CD1c-positive myeloid dendritic cell (primary cell): Measurements from ENCODE around the gene GIGYF1.

Experiments used
- DNase-seq: peaks from one replicate; pipeline ENCODE4 v3.0.0-alpha.2; 2016; ENCODE audit errors: extremely low spot score

GIGYF1 gene

DNA sequence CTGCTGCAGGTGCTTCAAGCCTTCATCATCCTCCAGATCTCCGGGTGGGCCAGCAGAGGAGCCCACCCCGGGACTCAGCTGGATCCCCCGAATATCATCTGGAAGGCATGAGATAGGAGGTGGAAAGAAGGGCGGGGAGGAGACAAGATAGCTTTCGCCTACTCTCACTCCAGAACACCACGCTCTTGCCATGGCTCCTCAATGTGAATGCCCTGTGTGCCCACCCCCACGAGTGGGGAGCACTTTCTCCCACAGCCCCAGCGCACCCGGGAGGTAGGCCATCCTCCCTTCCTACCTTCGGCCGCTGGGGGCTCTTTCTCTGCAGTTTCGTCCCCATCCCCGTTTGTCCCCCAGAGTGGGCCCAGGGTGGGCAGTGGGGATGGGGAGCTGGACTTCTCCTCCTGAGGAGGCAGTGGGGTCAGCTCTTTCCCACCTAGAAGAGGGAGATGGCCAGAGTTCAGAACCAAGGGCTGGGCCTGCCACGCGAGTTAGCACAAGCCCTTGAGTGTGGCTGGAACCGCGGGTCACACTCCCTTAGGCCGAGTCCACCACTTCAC, 8.9 kb downstream of the GIGYF1 start:
- DNase-seq = no peak

DNA sequence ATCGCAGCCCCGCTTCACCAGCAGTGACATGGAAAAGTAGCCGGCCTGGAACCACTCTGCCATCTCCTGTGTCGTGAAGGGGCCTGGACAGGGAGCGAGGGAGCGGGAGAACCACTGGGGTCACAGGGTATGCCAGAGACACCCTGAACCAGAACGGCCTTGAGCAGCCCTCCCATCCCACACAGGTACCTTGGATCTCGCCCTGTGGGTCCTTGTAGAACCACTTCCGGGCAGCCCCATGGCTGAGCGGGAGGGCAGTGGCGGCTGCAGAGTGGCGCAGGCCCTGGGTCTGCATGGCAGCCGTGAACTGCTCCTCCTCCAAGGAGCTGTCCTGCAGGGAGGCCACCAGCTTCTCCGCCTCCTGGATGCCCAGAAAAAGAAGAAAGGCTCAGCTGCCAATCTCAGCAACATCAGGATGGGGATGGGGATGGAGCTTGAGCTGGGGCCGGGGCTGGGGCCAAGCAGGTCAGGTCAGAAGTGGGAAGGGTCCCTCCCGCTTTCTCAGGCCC, 9.5 kb downstream of the GIGYF1 start:
- DNase-seq = no peak

DNA sequence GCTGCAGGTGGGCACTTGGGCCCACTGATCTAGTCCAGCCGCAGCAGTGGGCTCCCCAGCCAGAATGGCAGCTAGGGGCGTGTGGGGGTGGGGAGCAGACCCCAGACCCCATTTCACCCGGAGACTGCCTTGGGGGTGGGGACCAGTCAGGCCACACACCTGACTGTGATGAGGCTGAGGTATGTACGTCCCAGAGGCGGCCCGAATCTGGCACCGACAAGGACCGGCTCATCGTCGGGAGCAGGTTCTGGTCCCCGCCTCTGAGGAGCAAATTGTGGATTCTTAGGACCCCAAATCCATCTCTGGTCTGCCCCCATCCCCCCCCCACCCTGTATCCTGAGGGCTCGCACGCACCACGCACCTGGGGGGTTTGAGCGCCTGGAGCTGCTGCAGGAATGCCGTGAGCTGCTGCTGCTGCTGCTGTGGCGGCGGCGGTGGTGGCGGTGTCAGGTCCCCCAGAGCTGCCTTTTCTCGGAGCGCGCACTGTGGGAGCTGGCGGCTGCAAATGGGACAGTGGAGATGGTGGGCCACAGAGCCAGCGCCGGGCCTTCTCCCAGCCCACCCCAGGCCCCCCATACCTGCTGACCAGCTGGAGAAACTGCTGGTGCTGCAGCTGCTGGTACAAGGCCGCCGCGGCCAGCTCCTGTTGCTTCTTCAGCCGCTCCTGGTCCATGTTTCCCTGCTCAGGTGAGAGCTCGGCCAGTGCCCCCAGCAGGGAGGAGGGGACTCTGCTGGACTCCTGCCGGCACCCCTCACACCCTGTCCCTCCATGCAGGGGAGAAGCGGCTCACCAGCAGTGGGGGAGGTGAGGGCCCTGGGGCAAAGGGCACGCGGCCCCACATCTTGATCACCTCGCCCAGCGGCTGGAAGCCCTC, 10.2 kb downstream of the GIGYF1 start:
- DNase-seq = no peak

DNA sequence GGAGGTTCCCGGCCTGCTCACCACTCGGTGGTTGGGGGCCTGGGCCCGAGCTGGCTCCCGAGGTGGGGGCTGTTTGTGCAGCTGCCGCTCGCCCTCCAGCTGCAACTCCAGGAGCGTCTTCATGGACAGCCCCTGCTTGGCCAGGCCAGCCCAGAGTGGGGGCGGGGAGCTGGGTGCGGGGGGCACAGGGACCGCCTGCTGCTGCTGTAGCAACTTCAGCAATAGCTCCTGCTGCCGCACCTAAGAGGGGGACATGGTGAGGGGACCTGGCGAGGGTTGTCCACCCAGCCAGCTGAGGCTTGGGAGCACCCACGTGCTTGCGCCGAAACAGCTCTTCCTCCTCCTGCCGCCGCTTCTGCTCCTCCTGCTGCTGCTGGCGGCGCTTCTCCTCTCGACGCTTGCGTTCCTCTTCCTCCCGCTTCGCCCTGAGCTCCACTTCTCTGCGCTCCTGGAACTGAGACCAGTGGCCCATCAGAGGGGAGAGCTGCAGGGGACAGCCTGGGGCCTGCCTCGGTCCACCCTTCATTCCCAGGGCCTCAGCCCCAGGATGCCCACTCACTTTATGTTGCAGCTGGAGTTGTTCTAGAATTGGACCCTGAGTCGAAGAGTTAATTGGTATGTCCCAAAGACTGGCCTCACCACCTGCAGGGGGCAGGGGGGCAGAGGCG, 10.9 kb downstream of the GIGYF1 start:
- no peak for DNase-seq

DNA sequence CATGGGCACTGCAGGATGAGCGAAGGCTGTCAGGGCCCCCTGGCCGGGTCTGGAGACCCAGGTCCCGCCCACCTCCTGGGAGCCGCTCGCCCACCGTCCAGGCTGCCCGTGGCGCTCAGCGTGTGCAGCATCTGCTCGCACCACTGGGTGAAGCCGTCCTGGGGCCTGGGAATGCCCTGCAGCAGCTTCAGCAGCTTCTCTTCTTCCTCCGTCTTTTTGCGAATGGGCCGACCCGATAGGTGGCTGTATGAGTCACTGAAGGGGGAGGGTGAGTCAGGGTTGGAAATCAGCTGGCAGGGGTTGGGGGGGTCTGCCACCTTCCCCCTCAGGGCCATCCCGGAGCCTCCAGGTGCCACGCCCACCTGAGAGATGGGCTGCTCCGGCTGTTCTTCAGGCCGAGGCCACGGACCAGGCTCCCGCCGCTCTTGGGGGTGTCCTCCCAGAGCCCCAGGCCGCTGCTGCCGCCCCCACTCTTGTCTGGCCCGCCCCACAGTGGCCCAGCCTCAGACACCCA, 11.8 kb downstream of the GIGYF1 start:
- DNase-seq = no peak

DNA sequence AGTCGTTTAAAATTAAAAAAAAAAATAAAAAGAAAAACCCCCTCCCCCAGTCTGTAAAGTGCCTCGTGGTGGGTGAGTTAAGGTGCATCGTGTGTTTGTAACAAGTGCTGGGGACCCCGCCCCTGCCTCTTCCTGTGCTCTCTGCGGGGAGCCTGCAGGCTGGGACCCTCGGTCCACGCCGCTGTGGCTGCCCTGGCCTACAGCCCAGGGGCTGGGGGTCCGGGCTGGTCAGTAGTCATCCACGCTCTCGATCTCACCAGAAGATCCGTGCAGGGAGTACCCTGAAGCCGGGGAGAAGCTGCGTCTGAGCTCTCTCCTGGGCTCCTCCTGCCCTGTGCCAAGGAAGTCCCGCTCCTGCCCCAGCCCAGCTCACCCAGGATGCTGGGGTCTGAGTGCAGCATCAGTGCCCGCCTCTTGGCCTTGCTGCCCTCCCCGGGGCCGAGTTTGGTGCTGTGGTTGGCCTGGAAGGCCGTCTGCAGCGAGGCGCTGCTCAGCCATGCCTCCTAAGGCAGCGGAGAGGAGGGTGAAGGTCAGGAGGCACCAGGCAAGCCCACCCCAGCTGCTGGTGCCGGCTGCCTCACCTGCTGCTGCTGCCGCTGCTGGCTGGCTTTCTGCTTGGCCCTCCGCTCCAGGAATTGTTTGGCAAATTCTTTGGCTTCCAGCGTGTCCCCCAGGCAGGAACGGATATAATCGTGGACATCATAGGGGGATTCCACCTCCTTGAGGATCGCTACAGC, 12.4 kb downstream of the GIGYF1 start:
- DNase-seq = no peak

DNA sequence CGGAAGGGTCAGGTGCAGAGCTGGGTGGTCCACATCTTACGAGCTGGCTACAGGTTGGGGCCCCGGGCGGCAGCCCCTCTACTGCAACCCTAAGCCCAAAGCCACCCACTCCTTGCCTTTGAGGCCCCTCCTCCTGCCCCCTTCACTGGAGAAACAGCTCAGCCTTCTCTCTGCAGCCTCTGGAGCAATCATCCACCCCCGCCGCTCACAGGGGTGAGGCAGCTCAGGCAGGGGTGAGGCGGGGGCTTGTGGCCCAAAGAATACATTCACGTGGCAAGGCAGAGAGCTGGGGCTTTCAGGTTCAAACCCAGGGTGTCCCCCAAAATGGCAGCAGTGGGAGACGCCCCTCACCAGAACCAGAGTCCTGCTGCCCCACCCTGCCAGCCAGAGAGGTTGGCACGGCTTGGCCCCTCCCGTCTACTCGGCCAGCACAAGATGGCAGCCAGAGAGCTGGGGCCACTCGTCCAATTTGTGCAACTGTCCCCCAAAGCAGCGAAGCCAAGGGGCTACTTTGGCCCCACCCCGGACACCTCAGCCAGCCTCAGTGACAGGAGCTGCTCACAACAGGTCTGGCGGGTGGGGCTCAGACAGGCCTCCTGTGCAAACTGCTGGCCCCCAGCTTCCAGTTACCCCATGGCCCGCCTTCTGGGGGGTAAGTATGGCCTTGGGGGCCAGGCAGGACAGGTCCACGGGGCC, 13.3 kb downstream of the GIGYF1 start:
- no peak for DNase-seq

DNA sequence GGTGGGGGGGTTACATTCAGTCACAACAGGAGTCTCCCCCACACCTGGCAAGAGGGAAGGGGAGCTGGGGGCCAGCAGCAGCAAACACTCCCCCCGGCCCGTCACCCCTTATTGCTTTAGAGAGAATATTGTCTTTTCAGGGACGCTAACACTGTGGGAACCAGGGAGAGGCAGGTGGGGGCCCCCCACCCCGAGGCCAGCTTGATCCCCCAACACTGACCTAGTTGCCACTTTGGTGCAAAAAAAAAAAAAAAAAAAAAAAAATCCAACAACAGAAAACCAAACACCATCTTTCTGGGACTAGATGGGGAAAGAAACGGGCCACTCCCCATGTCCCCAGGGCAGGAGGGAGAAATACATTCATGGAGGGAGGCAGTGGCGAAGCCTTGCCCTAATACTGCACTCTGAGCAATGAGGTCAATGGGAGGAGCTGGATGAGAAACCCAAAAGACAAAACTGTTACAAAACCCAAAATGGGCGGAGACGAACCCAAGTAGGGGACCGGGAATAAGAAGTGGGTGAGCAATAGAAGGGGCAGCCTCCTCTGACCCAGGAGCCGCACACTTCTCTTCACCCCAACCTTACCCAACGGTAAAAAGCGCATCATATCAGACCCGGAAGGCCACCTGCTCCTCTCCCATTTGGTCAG, 14.0 kb downstream of the GIGYF1 start:
- peak; percentile 29 for DNase-seq

DNA sequence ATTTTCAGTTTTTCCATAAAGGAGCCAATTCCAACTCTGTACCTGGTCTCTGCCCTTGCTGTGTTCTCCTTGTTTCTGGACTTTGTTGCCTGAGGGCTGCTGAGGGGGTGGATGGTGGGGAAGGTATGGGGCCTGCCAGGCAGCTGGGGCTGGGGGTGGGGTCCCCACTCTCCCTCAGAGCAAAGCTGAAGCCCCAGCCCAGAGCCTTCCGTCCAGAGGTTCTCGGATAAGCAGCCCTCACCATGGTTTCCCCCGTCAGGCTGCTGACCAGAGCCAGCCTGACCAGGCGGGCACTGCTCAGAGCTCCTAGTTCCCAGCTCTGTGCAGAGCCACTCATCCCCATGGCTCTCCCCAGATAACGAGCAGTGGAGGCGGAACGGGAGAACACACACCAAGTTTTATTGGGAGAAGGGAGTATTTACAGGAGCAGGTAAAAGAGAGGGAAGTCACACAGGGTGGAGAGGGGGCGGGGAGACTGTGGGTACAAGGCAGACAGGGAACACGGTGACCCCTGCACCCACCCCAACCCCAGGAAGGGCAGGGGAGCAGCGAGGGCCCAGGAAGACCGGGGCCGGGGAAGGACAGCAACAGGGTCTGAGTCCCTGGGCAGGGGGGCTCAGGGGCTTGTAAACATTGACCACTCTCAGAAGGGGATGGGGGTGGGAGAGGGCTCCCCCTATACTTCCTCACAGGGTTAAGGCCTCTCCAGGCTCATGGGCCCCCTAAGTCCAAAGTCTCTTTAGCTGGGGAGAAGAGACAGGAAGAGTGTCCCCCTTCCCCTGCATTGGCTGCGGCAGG, 14.7 kb downstream of the GIGYF1 start:
- no peak for DNase-seq

DNA sequence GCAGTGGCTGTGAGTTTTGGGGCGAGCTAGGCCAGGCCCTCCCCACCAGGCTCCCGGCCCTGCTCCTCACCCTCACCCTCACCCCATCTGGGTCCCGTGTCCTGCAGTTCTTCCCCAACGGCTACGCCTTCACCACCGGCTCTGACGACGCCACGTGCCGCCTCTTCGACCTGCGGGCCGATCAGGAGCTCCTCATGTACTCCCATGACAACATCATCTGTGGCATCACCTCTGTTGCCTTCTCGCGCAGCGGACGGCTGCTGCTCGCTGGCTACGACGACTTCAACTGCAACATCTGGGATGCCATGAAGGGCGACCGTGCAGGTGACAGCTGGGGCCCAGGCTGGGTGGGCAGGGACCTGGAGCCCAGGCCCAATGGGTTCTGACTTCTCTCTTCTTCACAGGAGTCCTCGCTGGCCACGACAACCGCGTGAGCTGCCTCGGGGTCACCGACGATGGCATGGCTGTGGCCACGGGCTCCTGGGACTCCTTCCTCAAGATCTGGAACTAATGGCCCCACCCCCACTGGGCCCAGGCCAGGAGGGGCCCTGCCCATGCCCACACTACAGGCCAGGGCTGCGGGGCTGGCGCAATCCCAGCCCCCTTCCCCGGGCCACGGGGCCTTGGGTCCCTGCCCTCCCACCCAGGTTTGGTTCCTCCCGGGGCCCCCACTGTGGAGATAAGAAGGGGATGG, 15.6 kb downstream of the GIGYF1 start:
- no peak for DNase-seq

DNA sequence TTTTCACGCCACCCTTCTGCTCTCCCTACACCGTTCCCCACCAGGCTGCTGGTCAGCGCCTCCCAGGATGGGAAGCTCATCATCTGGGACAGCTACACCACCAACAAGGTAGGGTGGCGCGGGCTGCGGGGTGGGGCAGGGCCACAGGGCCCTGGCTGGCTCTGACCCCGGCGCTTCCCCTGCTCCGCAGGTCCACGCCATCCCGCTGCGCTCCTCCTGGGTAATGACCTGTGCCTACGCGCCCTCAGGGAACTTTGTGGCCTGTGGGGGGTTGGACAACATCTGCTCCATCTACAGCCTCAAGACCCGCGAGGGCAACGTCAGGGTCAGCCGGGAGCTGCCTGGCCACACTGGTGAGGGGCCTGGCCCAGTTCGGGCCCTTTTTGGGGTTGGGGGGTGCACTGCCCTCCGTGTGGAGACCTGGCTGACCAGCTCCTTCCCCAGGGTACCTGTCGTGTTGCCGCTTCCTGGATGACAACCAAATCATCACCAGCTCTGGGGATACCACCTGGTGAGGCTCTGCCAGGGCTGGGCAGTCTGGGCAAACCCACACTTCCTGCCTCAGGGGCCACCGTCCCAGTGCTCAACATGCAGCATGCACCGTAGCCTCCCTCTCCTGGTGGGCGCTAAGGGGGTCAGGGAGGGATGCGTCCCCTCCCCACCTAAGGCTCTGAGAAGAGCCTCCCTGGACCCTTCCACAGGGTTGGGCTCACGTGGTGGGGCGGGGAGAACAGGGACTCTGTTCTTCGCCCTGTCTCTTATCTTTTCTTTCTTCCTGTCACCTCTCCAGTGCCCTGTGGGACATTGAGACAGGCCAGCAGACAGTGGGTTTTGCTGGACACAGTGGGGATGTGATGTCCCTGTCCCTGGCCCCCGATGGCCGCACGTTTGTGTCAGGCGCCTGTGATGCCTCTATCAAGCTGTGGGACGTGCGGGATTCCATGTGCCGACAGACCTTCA, 16.5 kb downstream of the GIGYF1 start:
- DNase-seq = no peak

DNA sequence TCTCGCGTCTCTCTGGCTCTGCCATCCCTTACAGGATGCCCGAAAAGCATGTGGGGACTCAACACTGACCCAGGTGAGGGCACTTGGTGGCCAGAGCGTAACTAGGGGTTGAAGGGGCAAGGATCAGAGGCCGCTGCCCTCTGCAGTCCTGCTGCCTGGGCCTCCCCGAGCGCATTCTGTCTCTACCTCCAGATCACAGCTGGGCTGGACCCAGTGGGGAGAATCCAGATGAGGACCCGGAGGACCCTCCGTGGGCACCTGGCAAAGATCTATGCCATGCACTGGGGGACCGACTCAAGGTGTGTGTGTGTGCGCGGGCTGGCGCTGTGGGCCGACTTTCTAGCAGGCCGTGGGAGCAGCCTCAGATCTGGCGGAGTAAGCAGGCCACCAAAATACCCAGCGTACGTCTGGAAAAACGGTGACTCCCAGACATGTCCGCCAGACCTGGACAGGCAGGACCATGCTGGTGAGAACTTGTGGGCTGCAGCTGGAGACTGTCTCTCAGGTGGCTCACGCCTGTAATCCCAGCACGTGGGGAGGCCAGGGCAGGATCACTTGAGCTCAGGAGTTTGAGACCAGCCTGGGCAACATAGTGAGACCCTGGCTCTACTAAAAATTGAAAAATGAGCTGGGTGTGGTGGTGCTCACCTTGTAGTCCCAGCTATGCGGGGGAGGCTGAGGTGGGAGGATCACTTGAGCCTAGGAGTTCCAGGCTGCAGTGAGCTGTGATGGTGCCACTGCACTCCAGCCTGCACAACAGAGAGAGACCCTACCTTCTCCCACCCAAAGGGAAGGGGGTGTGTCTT, 17.3 kb downstream of the GIGYF1 start:
- no peak for DNase-seq

DNA sequence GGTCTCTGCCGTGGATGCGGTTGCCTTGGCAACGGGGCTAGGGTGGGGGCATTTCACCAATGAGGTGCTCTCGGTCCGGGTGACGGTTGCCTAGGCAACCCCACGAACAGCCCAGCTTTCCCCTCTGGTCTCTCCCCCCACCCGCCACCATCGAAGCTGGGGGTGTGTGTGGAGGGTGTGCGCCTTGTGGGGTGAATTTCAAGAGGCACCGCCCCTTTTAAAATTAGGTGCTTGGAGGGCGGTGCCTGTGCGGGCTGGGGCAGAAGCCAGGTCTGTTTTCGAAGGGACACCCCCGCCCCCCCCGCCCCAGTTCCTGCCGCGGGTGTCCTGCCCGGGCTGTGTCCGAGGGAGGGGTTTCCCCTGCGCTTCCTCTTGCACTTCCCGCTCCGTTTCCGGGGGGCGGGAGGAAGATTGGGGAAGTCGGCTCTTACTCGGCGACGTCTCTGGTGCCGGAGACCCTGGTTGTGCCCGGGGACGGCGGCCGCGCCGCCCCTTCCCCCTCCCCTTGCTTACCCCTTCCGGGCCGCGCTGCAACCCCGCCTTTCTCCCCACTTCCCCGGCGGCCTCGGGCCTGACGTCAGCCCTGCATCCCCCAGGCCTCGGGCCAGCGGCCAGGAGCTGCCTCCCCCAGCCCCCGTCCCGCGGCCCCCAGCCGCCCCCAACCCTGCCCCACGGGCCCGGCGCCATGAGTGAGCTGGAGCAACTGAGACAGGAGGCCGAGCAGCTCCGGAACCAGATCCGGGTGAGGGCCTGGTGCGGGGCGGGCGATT, 18.3 kb downstream of the GIGYF1 start:
- DNase-seq = peak; percentile 83

DNA sequence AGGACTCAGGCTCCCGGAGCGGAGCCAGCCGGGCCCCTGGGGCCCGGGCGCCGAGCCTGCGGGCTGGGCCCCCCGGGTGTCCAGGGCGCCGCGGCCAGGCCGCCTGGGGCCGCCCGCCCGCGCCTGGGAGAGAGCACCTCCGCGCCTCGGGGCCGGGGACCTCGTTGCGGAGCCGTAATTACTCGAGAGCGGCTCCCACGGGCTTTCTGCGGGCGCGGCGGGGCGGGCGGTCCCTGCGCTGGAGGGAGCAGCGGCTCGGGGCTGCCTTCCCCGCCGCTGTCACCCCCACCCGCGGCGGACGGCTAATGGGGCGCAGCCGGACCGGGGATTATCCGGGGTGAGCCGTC, 19.0 kb downstream of the GIGYF1 start:
- DNase-seq = no peak

DNA sequence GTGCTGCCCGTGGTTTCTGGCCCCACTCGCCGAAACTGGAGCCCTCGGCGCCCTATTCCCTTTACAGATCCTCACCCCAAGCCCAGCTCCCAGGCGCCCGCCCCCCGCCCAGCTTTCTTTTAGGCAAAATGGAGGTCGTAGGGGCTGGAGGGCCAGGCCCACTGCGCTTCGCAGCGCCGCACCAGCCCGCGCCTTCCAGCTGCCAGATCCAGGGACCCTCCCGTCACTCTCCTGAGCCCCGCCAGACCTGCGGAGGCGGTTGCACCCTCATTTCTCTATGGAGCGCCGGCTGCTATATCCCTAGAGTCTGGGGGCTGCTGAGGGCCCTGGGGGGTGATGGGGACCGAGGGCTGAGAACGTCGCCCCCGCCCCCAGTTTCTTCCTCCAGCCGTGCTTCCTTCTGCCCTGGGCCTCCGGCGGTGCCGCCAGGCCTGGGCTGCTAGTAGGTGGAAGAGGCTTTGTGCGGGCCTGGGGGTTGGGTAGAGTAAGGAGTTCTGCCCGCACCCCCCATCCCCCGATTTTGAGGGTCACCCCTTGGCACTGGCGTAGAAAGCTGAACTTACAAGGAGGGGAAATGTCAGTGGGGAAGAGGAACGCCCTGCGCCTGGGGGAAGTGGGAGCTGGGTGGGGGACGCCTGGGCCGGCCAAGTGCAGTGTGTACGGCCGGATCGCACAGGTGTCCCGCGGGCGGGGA, 19.5 kb downstream of the GIGYF1 start:
- peak; percentile 59 for DNase-seq

DNA sequence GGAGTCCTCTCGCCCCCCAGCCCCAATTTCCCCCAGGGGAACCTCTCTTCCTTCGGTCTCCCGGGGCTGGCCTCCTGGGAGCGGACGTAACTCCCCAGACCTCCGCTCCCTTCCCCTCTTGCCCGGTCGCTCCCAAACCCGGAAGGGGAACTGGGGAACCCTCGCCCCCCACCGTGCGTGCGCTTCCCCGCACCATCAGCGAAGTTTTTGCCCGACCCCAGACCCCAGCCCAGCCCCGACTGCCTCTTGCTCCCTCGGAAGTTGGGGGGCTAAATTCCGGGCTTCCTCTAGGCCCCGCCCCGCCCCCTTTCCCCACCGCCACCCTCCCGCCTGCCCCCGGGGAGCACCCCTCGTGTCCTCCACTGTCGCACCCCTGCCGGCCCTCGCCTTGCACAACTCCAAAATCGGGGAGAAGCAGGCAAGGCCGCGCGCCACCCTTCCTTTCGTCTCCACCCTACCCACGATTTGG, 20.1 kb downstream of the GIGYF1 start:
- DNase-seq = peak; percentile 45
